Hepatocyte (in vitro differentiated cells): Measurements from ENCODE around the gene NDUFA7. TPM values are rescaled to one million over a fixed set of nuclear protein-coding genes. Genes with fewer than 3 reads are reported as not detected.
A peak's percentile ranks its signal among the peaks of the same experiment; 100 is the strongest.

Experiments used
- DNase-seq: peaks from one replicate; pipeline ENCODE4 v3.0.0-alpha.2; 2016; ENCODE audit warnings: low spot score
- H2AFZ ChIP-seq: fragments of 200-600 bp; sonication (generic); 2 replicates; pipeline ENCODE4 v1.6.0; 2016; ENCODE audit warnings: antibody characterized with exemption, mild to moderate bottlenecking
- H3K27ac ChIP-seq: fragments of 200-600 bp; sonication (generic); 2 replicates; pipeline ENCODE4 v1.5.1; 2016; ENCODE audit warnings: mild to moderate bottlenecking
- H3K27me3 ChIP-seq: fragments of 200-600 bp; sonication (generic); 2 replicates; pipeline ENCODE4 v1.6.1; 2016
- H3K36me3 ChIP-seq: fragments of 200-600 bp; sonication (generic); replicated peaks from 2 replicates; pipeline ENCODE4 v1.5.1; 2016; ENCODE audit warnings: low read depth; ENCODE audit not compliant: insufficient read depth
- H3K4me1 ChIP-seq: fragments of 200-600 bp; sonication (generic); 2 replicates; pipeline ENCODE4 v1.5.1; 2016; ENCODE audit warnings: mild to moderate bottlenecking, moderate library complexity; ENCODE audit not compliant: insufficient read depth
- H3K4me2 ChIP-seq: fragments of 200-600 bp; sonication (generic); 2 replicates; pipeline ENCODE4 v1.6.0; 2016
- H3K4me3 ChIP-seq: fragments of 200-600 bp; sonication (generic); 2 replicates; pipeline ENCODE4 v1.5.1; 2016; ENCODE audit warnings: mild to moderate bottlenecking
- H3K79me2 ChIP-seq: fragments of 200-600 bp; sonication (generic); 2 replicates; pipeline ENCODE4 v1.6.0; 2017; ENCODE audit warnings: mild to moderate bottlenecking
- H3K9me2 ChIP-seq: fragments of 200-600 bp; sonication (generic); replicated peaks from 2 replicates; pipeline ENCODE4 v1.6.0; 2017; ENCODE audit warnings: mild to moderate bottlenecking; ENCODE audit not compliant: insufficient read depth
- H3K9me3 ChIP-seq: fragments of 200-600 bp; sonication (generic); 2 replicates; pipeline ENCODE4 v1.5.1; 2016; ENCODE audit warnings: low read depth, mild to moderate bottlenecking
- H4K20me1 ChIP-seq: fragments of 200-600 bp; sonication (generic); 2 replicates; pipeline ENCODE4 v1.6.0; 2016; ENCODE audit warnings: mild to moderate bottlenecking; ENCODE audit not compliant: insufficient read depth, poor library complexity, severe bottlenecking
- CTCF ChIP-seq: fragments of 200-600 bp; sonication (generic); IDR thresholded peaks from 2 replicates; pipeline ENCODE4 v1.5.1; 2016; ENCODE audit warnings: antibody characterized with exemption, mild to moderate bottlenecking; ENCODE audit not compliant: poor library complexity
- EZH2 ChIP-seq: fragments of 200-600 bp; sonication (generic); IDR thresholded peaks from 2 replicates; pipeline ENCODE4 v1.6.1; 2016; ENCODE audit warnings: antibody characterized with exemption, mild to moderate bottlenecking, borderline replicate concordance
- EZH2phosphoT487 ChIP-seq: fragments of 200-600 bp; sonication (generic); IDR thresholded peaks from one replicate; pipeline ENCODE4 v1.6.1; 2018; ENCODE audit warnings: antibody characterized with exemption, mild to moderate bottlenecking, low read depth, moderate library complexity; ENCODE audit not compliant: unreplicated experiment, severe bottlenecking
- WGBS: methylation state at CpG from one replicate; pipeline ENCODE4 v1.1.6; 2016; ENCODE audit warnings: low lambda C conversion rate; ENCODE audit errors: missing lambda C conversion rate; 5-methylcytosine and 5-hydroxymethylcytosine counted together
- polyA plus RNA-seq: library from polyadenylated mRNA; unstranded; fragments of >200 nt; fragmentation: Nextera tagmentation; extraction: Ambion mirVana; gene quantifications from 2 replicates; pipeline ENCODE4 v1.2.1, GENCODE V29; 2016
- total RNA-seq: library from RNA; depleted of rRNA; stranded (reverse); fragments of >200 nt; gene quantifications from 2 replicates; pipeline ENCODE4 v1.2.3, GENCODE V29; 2014

NDUFA7 gene
- total RNA-seq = 34.4 and 44.9 TPM in 2 replicates
- polyA plus RNA-seq = 115 and 124 TPM in 2 replicates

- peaks cover 15% of the 10 kb centered on the region for H3K4me1 ChIP-seq
Measured at GRCh38 chr19:8321067-8321985, at the start of gene NDUFA7, which contains the start of gene RPS28. Gene NDUFA7 (minus strand): TSS chr19:8321375. CDS start chr19:8321358, 17 bp downstream. Gene RPS28 (plus strand): TSS chr19:8321496. CDS start chr19:8321531, 35 bp downstream.

GRCh38 chr19:8370176-8371010 lies 49.2 kb upstream of the NDUFA7 start:
- Histone ChIP-seq H3K36me3 (no peaks in the 10 kb centered on the region), H3K4me2 (no peak overlapping the region), H3K4me1 (peaks cover 18% of the 10 kb centered on the region), H3K27me3 (peaks cover 5% of the 10 kb centered on the region), H3K27ac (no peak overlapping the region), H3K79me2 (peaks cover 3% of the 10 kb centered on the region), H3K9me3 (no peaks in the 10 kb centered on the region), H2AFZ (no peak overlapping the region), H4K20me1 (no peaks in the 10 kb centered on the region), H3K9me2 (no peaks in the 10 kb centered on the region), H3K4me3 (no peak overlapping the region)
- DNase-seq = no peak
- no peak for TF ChIP-seq EZH2phosphoT487
- 81% methylated on average over 18 of the region's 19 CpGs for WGBS

More at GRCh38 chr19:8321067-8321985, at the start of gene NDUFA7, which contains the start of gene RPS28:
- Histone ChIP-seq H3K79me2 (peaks cover 47% of the 10 kb centered on the region), H3K27ac (peak within 1 kb of the TSS; percentile 92), H3K9me3 (no peaks in the 10 kb centered on the region), H3K9me2 (no peaks in the 10 kb centered on the region), H3K4me3 (peak within 1 kb of the TSS; percentile 94), H3K4me2 (peak within 1 kb of the TSS; percentile 95), H3K27me3 (no peaks in the 10 kb centered on the region), H3K36me3 (no peaks in the 10 kb centered on the region), H4K20me1 (peaks cover 19% of the 10 kb centered on the region), H2AFZ (peak within 1 kb of the TSS; percentile 63)
- TF ChIP-seq EZH2 (no peak), EZH2phosphoT487 (no peak), CTCF (peak; percentile 7)
- DNase-seq = peak; percentile 98
- WGBS = 1% methylated on average over 59 of the region's 72 CpGs

- no peaks in the 10 kb centered on the region for H3K36me3 ChIP-seq
- H3K4me2 ChIP-seq = peak overlapping the region; percentile 70
- H3K9me2 ChIP-seq = no peaks in the 10 kb centered on the region
- TF ChIP-seq EZH2 = no peak
- no peak for TF ChIP-seq EZH2phosphoT487
- TF ChIP-seq CTCF = no peak
- H3K79me2 ChIP-seq = peaks cover 3% of the 10 kb centered on the region
- peak; percentile 92 for DNase-seq
- peaks cover 28% of the 10 kb centered on the region for H3K4me1 ChIP-seq
- peaks cover 5% of the 10 kb centered on the region for H3K27me3 ChIP-seq
- no peaks in the 10 kb centered on the region for H4K20me1 ChIP-seq
- H3K27ac ChIP-seq = peak overlapping the region; percentile 76
- no peaks in the 10 kb centered on the region for H3K9me3 ChIP-seq
- no peak overlapping the region for H3K4me3 ChIP-seq
- WGBS = 25% methylated on average over 23 of the region's 23 CpGs
- H2AFZ ChIP-seq = no peak overlapping the region
Measured at GRCh38 chr19:8367327-8368001, 46.3 kb upstream of the NDUFA7 start.
